Measurements from ENCODE around the gene PKP1. TPM values are rescaled to one million over a fixed set of nuclear protein-coding genes. Genes with fewer than 3 reads are reported as not detected.

Gene PKP1
- total RNA-seq, 1 experiment from 2014 or later: 0.94 TPM

DNA sequence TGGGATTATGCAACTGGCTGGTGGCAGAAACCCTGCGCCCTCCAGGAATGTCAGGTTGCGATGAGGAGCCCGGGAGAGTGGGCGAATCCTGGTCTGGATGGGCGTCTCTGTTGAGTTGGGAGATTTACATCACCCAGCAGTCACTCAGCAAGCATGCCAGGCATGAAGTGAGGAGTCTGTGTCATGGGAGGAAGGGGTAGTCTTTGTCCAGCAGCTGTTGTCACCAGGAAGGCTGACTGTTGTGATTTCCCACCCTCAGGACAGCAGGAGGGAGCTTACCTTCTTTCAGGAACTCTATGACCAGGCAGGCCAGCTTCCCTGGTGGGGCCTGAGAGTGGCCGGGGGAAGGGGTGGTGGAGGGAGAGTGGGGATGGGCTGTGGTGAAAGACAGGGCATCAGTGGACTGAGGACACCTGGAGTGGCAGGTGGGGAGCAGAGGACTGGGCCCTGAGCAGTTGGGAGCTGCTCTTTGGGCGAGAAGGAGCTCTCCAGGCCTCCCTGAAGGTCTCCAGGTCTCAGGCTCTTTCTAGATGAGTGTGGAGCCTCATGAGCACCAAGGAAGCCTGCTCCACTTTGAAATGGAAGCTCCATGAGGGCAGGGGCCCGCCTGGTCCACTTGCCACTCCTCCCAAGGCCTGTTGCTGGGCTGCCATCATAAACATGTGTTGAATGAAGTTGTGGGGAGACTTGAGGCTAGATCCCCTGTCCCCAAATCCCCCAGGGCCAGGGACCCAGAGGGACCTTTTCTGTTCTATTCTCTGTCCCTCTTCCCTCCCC, 21.3 kb upstream of the PKP1 start:
- no peaks in the 10 kb centered on the region for H3K27me3 ChIP-seq (ENCODE audit: insufficient read depth, low read depth)
- ChIA-PET POLR2A (ENCODE audit: unreplicated experiment) (no interaction called here), CTCF (interaction anchor here (0.6 kb wide), 1 partner anchor 176 kb away, joined by 12 read pairs; no protein-coding TSS in a partner anchor)
- H3K4me1 ChIP-seq (replicated peaks; ENCODE audit: insufficient read depth): peaks cover 31% of the 10 kb centered on the region
- H2AFZ ChIP-seq: no peak overlapping the region
- H3K9me3 ChIP-seq (ENCODE audit: insufficient read depth, low read depth): no peaks in the 10 kb centered on the region
- intact Hi-C loops (cut with micrococcal nuclease; ENCODE audit: unreplicated experiment): loop anchor here (2.0 kb wide), 1 partner anchor 47 kb away; no protein-coding TSS in a partner anchor
- H3K36me3 ChIP-seq (ENCODE audit: low read depth): no peaks in the 10 kb centered on the region
- no peak overlapping the region for H3K4me3 ChIP-seq
- peaks cover 9% of the 10 kb centered on the region for H3F3A ChIP-seq (ENCODE audit: insufficient read depth, low read depth)
- H3K27ac ChIP-seq: no peak overlapping the region
- BruUV-seq (replicated peaks): no TSS peak
- no peaks in the 10 kb centered on the region for H3K9me2 ChIP-seq (ENCODE audit: insufficient read depth)
- DNase-seq: no peak
- no peak overlapping the region for H3K4me2 ChIP-seq
- no peaks in the 10 kb centered on the region for H3K79me2 ChIP-seq (ENCODE audit: low read depth)
- no peaks in the 10 kb centered on the region for H4K20me1 ChIP-seq (ENCODE audit: insufficient read depth)
- TF ChIP-seq EZH2 (IDR thresholded peaks at IDR 0.05; ENCODE audit: low read depth) (no peak), CTCF (conservative IDR thresholded peaks at IDR 0.05) (no peak)

DNA sequence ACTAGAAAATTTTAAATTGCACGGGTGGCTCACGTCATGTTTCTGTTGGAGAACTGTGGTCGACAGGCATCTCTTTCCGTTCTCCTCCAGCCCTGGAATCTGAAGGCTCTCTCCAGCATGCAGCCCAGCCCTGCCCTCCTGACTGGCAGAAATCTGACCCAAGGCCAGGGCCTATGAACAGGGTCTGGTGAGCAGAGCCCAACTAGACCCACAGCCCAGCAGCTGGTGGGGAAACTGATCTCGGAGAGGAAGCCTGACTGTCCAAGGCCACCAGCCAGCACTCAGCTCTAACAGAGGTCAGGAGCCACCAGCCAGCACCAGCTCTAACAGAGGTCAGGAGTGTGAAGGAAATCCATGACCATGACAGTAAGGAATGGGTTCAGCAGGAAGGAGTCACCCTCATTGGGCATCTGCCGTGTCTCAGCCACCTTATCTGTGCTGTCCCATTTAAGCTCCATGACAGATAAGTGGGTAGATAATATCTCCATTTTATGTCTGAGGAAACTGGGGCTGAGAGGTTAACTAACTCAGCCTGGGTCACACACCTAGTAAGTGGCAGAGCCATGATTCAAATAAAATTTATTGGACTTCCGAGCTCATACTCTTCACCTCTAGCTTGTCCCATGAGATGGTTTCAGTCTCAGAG, 20.2 kb upstream of the PKP1 start:
- Histone ChIP-seq H3K9me3 (ENCODE audit: insufficient read depth, low read depth) (no peaks in the 10 kb centered on the region), H3K27me3 (ENCODE audit: insufficient read depth, low read depth) (no peaks in the 10 kb centered on the region), H3F3A (ENCODE audit: insufficient read depth, low read depth) (peaks cover 20% of the 10 kb centered on the region), H3K36me3 (ENCODE audit: low read depth) (no peaks in the 10 kb centered on the region), H3K27ac (no peak overlapping the region), H2AFZ (no peak overlapping the region), H3K9me2 (ENCODE audit: insufficient read depth) (no peaks in the 10 kb centered on the region), H3K4me1 (replicated peaks; ENCODE audit: insufficient read depth) (peaks cover 42% of the 10 kb centered on the region), H3K79me2 (ENCODE audit: low read depth) (no peaks in the 10 kb centered on the region), H4K20me1 (ENCODE audit: insufficient read depth) (no peaks in the 10 kb centered on the region), H3K4me2 (no peak overlapping the region), H3K4me3 (no peak overlapping the region)
- no TSS peak for BruUV-seq (replicated peaks)
- TF ChIP-seq EZH2 (IDR thresholded peaks at IDR 0.05; ENCODE audit: low read depth): no peak
- TF ChIP-seq CTCF (conservative IDR thresholded peaks at IDR 0.05): no peak
- DNase-seq: no peak
- POLR2A ChIA-PET (ENCODE audit: unreplicated experiment): no interaction called here
- intact Hi-C loops (cut with micrococcal nuclease; ENCODE audit: unreplicated experiment): no loop called here
- CTCF ChIA-PET: no interaction called here

DNA sequence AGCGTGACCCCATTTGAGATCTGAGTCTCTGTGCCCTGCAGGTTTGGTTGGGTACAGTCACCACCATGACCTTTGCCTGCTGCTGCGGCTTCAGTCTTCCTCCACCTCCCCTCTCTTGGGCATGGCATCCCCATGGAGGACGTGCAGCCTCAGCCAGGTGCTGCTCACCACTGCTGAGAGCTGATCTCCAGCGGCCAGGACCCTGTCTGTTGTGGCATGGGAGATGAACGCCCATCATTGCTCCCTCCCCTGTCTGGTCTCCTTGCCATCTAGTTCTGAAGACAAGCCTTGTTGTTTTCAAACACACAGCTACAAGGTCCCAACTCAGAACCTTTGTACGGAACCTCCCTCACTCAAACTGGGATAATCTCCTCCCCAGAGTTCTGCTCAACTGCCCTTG, 19.2 kb upstream of the PKP1 start:
- Histone ChIP-seq H2AFZ (no peak overlapping the region), H3K9me3 (ENCODE audit: insufficient read depth, low read depth) (no peaks in the 10 kb centered on the region), H3K27ac (no peak overlapping the region), H3K79me2 (ENCODE audit: low read depth) (no peaks in the 10 kb centered on the region), H3K27me3 (ENCODE audit: insufficient read depth, low read depth) (no peaks in the 10 kb centered on the region), H4K20me1 (ENCODE audit: insufficient read depth) (no peaks in the 10 kb centered on the region), H3K9me2 (ENCODE audit: insufficient read depth) (no peaks in the 10 kb centered on the region), H3K36me3 (ENCODE audit: low read depth) (no peaks in the 10 kb centered on the region), H3K4me2 (no peak overlapping the region), H3F3A (ENCODE audit: insufficient read depth, low read depth) (peaks cover 24% of the 10 kb centered on the region), H3K4me3 (no peak overlapping the region), H3K4me1 (replicated peaks; ENCODE audit: insufficient read depth) (peaks cover 51% of the 10 kb centered on the region)
- ChIA-PET CTCF (no interaction called here), POLR2A (ENCODE audit: unreplicated experiment) (interaction anchor here (0.7 kb wide), 1 partner anchor 26 kb away, joined by 4 read pairs; no protein-coding TSS in a partner anchor)
- BruUV-seq (replicated peaks): no TSS peak
- no peak for DNase-seq
- intact Hi-C loops (cut with micrococcal nuclease; ENCODE audit: unreplicated experiment): no loop called here
- TF ChIP-seq EZH2 (IDR thresholded peaks at IDR 0.05; ENCODE audit: low read depth): no peak
- no peak for TF ChIP-seq CTCF (conservative IDR thresholded peaks at IDR 0.05)
